Measurements from ENCODE around the gene SMPDL3A. TPM values are rescaled to one million over a fixed set of nuclear protein-coding genes. Genes with fewer than 3 reads are reported as not detected.

Gene SMPDL3A
- total RNA-seq, 1 experiment from 2014 or later: 1.8 TPM

DNA sequence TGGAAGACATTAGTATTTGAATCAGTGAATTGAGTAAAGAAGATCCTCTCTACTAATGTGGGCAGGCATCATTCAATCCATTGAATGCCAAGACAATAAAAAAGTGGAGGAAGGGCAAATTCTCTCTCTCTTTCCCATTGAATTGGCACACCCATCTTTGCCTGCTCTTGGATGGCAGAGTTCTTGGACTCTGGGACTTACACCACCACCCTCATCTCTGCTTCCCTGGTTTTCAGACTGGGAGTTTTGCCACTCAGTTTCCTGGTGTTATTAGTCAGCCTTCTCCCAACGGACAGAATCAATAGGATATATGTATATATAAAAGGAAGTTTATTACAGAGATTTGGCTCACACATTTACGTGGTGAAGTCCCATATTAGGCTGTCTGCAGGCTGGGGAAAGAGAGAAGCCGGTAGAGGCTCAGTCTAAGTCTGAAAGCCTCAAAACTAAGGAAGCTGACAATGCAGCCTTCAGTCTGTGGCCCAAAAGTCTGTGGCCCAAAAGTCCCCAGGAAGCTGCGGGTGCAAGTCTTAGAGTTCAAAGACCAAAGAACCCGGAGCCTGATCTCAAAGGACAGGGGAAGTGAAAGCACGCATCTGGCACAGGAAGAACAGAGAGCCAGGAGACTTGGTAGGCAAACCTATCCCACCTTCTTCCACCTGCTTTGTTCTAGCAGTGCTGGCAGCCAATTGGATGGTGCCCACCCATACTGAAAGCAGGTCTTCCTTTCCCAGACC, 64.4 kb downstream of the SMPDL3A start:
- Histone ChIP-seq H3K36me3 (ENCODE audit: control insufficient read depth, insufficient read depth, low read length) (no peaks in the 10 kb centered on the region), H3K9me3 (ENCODE audit: control insufficient read depth, insufficient read depth, low read depth, low read length) (no peaks in the 10 kb centered on the region), H3K4me1 (ENCODE audit: control insufficient read depth, insufficient read depth, low read length) (no peaks in the 10 kb centered on the region), H3K27me3 (ENCODE audit: control insufficient read depth, insufficient read depth, low read length) (no peaks in the 10 kb centered on the region; the same call in 1 of the 2 replicates), H3K4me3 (ENCODE audit: low read depth in 2 of 2, low read length in 2 of 2) (no peak overlapping the region), H3K27ac (ENCODE audit: low read length) (no peak overlapping the region)
- DNase-seq (ENCODE audit: low read depth, low spot score) (no peak), ATAC-seq (no peak)
- intact Hi-C loops (cut with micrococcal nuclease; ENCODE audit: unreplicated experiment): no loop called here
- TF ChIP-seq SIN3A (IDR thresholded peaks at IDR 0.05; ENCODE audit: borderline replicate concordance, insufficient read depth, low read depth, low read length): no peak
- no peak for TF ChIP-seq TCF7L2 (IDR thresholded peaks at IDR 0.05; ENCODE audit: low read depth, low read length)
- TF ChIP-seq CTCF (IDR thresholded peaks at IDR 0.05): no peak
- no peak for TF ChIP-seq POLR2AphosphoS5 (IDR thresholded peaks at IDR 0.05; ENCODE audit: low read depth, low read length)
- no peak for TF ChIP-seq REST (IDR thresholded peaks at IDR 0.05; ENCODE audit: insufficient read depth in 1 of 2, low read depth in 2 of 2, low read length in 1 of 2)
- in situ Hi-C loops (cut with HindIII; ENCODE audit: low pct_unique_long_range_greater_than_20kb, low sequenced_read_pairs): no loop called here
- BruUV-seq (replicated peaks): no TSS peak
- CTCF ChIA-PET: no interaction called here
- POLR2A ChIA-PET: no interaction called here

Other genes with a start within 250 kb of the SMPDL3A start
- 1.1 TPM for gene PKIB, start 178.9 kb upstream of the SMPDL3A start, total RNA-seq (2021; ENCODE audit: unreplicated experiment)
- not detected for gene FABP7, start 9.5 kb upstream of the SMPDL3A start, total RNA-seq (2021; ENCODE audit: unreplicated experiment)
- 1.1 TPM for gene CLVS2, start 207.0 kb downstream of the SMPDL3A start, total RNA-seq (2021; ENCODE audit: unreplicated experiment)

Data from Panc1 (cell line).